ENCODE results near the gene PRPF6. TPM values are rescaled to one million over a fixed set of nuclear protein-coding genes. Genes with fewer than 3 reads are reported as not detected.

The PRPF6 gene
- total RNA-seq, 2 donors from 2014 or later, result 32.9 to 43.6 TPM

DNA sequence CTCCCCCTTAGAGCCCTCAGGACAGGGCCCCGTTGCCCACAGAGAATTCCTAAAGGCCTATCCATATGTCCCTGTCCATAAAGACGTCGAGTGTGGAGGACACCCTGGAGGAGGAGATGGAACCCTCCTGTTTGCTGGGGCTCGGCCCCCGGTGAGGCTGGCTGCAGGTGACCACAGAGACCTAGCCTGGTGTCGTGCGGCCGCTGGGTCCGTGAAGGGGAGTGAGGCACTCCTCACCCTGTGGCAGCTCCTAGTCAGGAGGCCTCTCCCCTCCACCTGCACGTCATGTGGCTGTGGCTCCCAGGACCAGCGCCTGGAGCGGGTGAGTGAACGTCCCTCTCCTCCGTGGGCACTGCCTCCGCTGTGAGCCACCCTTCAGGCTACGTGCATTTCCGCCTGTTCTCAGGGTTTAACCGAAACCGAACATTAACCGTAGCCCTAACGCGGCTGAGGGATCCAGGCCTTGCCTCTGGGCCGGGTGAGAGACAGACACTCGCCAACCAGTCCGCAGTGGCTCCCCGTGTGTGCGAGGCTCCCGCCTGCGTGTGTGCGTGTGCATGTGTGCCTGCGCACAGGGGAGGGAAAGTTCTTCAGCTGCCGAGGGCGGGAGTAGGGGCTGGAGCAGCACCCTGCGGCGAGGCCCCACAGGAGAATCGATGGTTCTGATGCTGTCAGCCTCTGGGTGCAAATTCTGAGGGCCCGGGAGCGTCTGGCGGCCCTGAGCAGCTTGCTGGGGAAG is 76.1 kb downstream of the PRPF6 start:
- H3K36me3 ChIP-seq, result no peaks in the 10 kb centered on the region
- DNase-seq (ENCODE audit: low spot score), result no peak
- H3K9me3 ChIP-seq, result no peaks in the 10 kb centered on the region
- TF ChIP-seq, protein P1, sequence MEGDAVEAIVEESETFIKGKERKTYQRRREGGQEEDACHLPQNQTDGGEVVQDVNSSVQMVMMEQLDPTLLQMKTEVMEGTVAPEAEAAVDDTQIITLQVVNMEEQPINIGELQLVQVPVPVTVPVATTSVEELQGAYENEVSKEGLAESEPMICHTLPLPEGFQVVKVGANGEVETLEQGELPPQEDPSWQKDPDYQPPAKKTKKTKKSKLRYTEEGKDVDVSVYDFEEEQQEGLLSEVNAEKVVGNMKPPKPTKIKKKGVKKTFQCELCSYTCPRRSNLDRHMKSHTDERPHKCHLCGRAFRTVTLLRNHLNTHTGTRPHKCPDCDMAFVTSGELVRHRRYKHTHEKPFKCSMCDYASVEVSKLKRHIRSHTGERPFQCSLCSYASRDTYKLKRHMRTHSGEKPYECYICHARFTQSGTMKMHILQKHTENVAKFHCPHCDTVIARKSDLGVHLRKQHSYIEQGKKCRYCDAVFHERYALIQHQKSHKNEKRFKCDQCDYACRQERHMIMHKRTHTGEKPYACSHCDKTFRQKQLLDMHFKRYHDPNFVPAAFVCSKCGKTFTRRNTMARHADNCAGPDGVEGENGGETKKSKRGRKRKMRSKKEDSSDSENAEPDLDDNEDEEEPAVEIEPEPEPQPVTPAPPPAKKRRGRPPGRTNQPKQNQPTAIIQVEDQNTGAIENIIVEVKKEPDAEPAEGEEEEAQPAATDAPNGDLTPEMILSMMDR (IDR thresholded peaks at IDR 0.05), result no peak
- H3K4me3 ChIP-seq, result peak overlapping the region; percentile 4 to 28
- H3K4me1 ChIP-seq, result peaks cover 0 to 42% of the 10 kb centered on the region in 2 donors
- no peaks in the 10 kb centered on the region for H3K27me3 ChIP-seq
- peak overlapping the region; percentile 65 to 73 for H3K27ac ChIP-seq

DNA sequence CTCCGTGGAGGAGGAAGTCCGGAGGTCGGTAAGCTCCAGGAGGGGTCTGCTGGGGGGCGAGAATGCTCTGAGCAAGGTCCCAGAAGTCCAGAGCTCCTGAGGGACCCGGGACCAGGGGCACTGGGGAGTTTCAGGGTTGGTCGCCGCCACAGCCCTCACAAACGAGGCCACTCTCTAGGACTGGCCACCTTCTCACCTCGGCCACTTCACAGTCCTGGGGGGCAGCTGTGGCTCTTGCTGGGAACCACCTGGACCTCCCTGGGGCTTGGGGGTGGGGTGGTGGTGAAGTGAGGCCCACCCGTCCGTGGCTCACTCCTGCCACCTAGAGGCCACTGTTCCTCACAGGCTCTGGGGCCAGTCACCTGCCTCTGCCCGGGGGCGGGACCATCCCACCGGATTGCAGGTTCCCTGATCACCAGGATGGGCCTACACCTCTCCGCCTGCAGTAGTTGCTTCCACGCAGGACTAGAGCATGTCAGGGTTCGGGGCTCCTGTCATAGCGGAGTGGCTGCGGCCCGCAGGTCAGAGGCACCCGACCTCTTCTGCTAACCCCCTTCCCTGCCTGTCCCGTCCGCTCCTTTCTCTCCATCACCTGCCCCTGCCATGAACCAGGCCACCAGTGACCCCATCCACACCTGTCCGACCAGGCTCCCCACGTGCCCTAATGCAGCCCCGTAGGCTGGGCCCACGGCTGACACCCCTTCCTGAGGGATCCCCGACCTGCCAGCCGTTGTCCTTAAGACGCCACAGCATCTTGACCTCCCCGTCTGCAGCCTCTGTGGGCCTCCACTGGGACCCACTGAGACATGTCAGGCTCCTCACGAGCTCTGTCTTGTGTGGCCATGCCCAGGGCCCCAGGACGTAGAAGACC is 76.9 kb downstream of the PRPF6 start:
- peak overlapping the region; percentile 4 to 28 for H3K4me3 ChIP-seq
- peak overlapping the region; percentile 65 to 73 for H3K27ac ChIP-seq
- H3K9me3 ChIP-seq, result no peaks in the 10 kb centered on the region
- no peaks in the 10 kb centered on the region for H3K27me3 ChIP-seq
- no peaks in the 10 kb centered on the region for H3K36me3 ChIP-seq
- TF ChIP-seq, protein P1 (IDR thresholded peaks at IDR 0.05), result peak; percentile 78 to 85
- no peak for DNase-seq (ENCODE audit: low spot score)
- H3K4me1 ChIP-seq, result peaks cover 0 to 41% of the 10 kb centered on the region in 2 donors

DNA sequence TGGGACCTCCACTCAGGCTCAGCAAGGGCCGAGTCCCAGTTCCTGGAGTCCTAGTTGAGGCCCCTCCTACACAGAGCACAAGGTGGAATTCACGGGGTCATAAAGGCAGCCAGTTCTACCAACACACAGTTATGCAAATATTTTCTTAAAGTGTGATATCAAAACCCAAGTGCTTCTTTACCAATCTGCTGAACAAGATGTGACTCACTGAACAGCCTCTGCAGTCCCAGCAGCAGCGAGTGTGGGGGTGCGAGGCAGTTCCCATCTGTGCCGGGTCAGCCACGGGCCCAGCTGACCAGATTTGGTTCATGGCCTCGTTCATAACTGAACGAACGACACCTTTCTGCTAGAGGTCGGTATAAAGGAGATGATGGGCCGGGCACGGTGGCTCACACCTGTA is 77.6 kb downstream of the PRPF6 start:
- Histone ChIP-seq H3K9me3 (no peaks in the 10 kb centered on the region), H3K4me1 (peaks cover 0 to 37% of the 10 kb centered on the region in 2 donors), H3K36me3 (no peaks in the 10 kb centered on the region), H3K27ac (no peak overlapping the region), H3K27me3 (no peaks in the 10 kb centered on the region), H3K4me3 (no peak overlapping the region)
- TF ChIP-seq, protein P1 (IDR thresholded peaks at IDR 0.05), result no peak
- DNase-seq (ENCODE audit: low spot score), result no peak

DNA sequence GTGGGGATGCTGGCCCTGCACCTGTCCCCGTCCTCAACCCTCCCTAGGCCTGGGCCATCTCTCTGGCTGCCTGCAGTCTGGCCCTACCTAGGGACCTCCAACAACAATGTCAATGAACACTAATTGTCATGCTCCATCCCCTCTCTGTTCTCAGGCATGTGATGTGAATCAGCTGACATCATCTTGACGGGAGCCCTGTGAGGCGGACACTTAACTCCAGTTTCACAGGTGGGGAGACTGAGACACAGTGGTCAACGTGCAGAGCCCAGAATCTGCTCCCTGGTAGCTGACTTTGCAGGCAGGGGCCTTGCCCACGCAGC is 81.3 kb downstream of the PRPF6 start:
- Histone ChIP-seq H3K27me3 (no peaks in the 10 kb centered on the region), H3K4me1 (peaks cover 0 to 38% of the 10 kb centered on the region in 2 donors), H3K27ac (peak overlapping the region; percentile 76 to 84), H3K4me3 (peak overlapping the region; percentile 79 to 97), H3K9me3 (no peaks in the 10 kb centered on the region), H3K36me3 (no peaks in the 10 kb centered on the region)
- no peak for DNase-seq (ENCODE audit: low spot score)
- TF ChIP-seq, protein P1 (IDR thresholded peaks at IDR 0.05), result no peak

DNA sequence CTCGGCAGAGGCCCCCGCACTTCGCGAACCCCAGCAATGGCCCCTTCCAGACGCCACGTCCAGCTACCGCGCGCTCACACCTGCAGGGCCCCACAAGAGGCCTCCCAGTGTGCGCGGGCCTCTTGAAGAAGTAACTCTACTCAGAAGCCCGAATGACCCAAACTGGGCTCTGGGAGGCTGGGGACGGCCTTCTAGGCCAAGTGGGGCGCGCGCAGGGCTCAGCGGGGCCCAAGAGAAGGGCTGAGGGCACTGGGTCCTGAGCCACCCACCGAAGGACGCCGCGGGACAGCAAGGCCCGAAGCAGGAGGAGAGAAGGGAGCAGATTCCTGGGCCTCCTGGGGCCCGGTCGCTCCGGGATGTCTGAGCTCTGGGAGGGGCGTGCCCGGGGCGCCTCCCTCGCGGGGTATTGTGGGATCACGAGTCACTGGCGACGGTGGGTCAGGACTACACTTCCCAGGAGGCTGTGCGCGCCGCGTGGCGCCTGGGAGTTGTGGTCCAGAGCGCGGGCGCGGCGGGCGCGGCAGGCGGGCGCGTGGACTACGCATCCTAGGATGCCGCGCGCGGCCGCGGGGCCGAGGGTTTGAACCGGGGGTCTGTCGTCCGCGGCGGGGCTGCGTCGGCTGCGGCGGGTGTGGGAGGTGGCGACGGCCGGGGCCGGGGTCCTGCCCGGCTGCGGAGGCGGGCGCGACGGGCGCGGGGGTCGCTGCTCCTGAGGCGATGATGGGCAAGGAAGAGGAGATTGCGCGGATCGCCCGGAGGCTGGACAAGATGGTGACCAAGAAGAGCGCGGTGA is 81.9 kb downstream of the PRPF6 start, which contains the start of gene TCEA2:
TSS of gene TCEA2 (plus strand) at position 603 of the 793 bp plus-strand sequence. CDS start at position 718, 115 bp downstream.
- no peaks in the 10 kb centered on the region for H3K9me3 ChIP-seq
- H3K4me3 ChIP-seq, result peak within 1 kb of the TSS; percentile 79 to 97
- no peaks in the 10 kb centered on the region for H3K36me3 ChIP-seq
- H3K27ac ChIP-seq, result peak within 1 kb of the TSS; percentile 76 to 84
- peaks cover 0 to 33% of the 10 kb centered on the region in 2 donors for H3K4me1 ChIP-seq
- no peaks in the 10 kb centered on the region for H3K27me3 ChIP-seq
- TF ChIP-seq, protein P1 (IDR thresholded peaks at IDR 0.05), result no peak
- DNase-seq (ENCODE audit: low spot score), result peak; percentile 97
